H1 (cell line): ENCODE results near the gene DBP. TPM values are rescaled to one million over a fixed set of nuclear protein-coding genes. Genes with fewer than 3 reads are reported as not detected.

ENCODE experiments used
- BCL11A ChIP-seq, 2 experiments: IDR thresholded peaks; one replicate each; pipeline ENCODE4 v1.6.1; 2011; ENCODE audit warnings: low read depth in 2 of 2, low read length in 2 of 2, mild to moderate bottlenecking in 2 of 2
- CHD1 ChIP-seq: IDR thresholded peaks from 2 replicates; pipeline ENCODE4 v1.6.1; 2012; ENCODE audit warnings: low read depth, low read length, improper control_type of control experiment
- CTCF ChIP-seq, 3 experiments: IDR thresholded peaks; 1 replicate in 2 of 3; 2 replicates in 1 of 3; pipeline versions ENCODE4 v1.5.1 to v1.6.1; 2011; ENCODE audit warnings: low read length in 3 of 3, mild to moderate bottlenecking in 3 of 3, inconsistent platforms in 2 of 3, low read depth in 1 of 3, moderate library complexity in 1 of 3; ENCODE audit not compliant: insufficient read depth in 1 of 3; ENCODE audit errors: control extremely low read depth in 1 of 3
- EP300 ChIP-seq, 2 experiments: IDR thresholded peaks; 1 replicate in 1 of 2; 2 replicates in 1 of 2; pipeline ENCODE4 v1.6.1; 2011 to 2012; ENCODE audit warnings: low read depth in 2 of 2, low read length in 2 of 2, mild to moderate bottlenecking in 2 of 2, borderline replicate concordance in 1 of 2, inconsistent platforms in 1 of 2, moderate library complexity in 1 of 2
- HDAC2 ChIP-seq, 2 experiments: fragments of 300-600 bp in 1 of 2; sonication (generic) in 1 of 2; IDR thresholded peaks; 2 replicates each; pipeline ENCODE4 v1.6.1; 2011 to 2012; ENCODE audit warnings: low read depth in 2 of 2, low read length in 2 of 2, mild to moderate bottlenecking in 2 of 2, moderate library complexity in 2 of 2, borderline replicate concordance in 1 of 2, inconsistent platforms in 1 of 2
- MAFK ChIP-seq: IDR thresholded peaks from 2 replicates; pipeline ENCODE4 v1.6.1; 2012; ENCODE audit warnings: low read depth, mild to moderate bottlenecking, improper control_type of control experiment, low read length
- POLR2A ChIP-seq, 2 experiments: IDR thresholded peaks; 1 replicate in 1 of 2; 2 replicates in 1 of 2; pipeline ENCODE4 v1.6.1; 2011; ENCODE audit warnings: low read depth in 2 of 2, low read length in 2 of 2, mild to moderate bottlenecking in 2 of 2; ENCODE audit errors: control extremely low read depth in 1 of 2
- POU5F1 ChIP-seq: IDR thresholded peaks from 2 replicates; pipeline ENCODE4 v1.6.1; 2011; ENCODE audit warnings: low read depth, mild to moderate bottlenecking, low read length, moderate library complexity
- RAD21 ChIP-seq, 2 experiments: IDR thresholded peaks in 1 of 2; conservative IDR thresholded peaks in 1 of 2; 2 replicates each; pipeline ENCODE4 v1.6.1; 2011; ENCODE audit warnings: low read depth in 2 of 2, low read length in 2 of 2, improper control_type of control experiment in 1 of 2, inconsistent platforms in 1 of 2, mild to moderate bottlenecking in 1 of 2, moderate library complexity in 1 of 2
- RXRA ChIP-seq: IDR thresholded peaks from 2 replicates; pipeline ENCODE4 v1.6.1; 2011; ENCODE audit warnings: low read depth, mild to moderate bottlenecking, low read length, moderate library complexity; ENCODE audit not compliant: insufficient read depth
- SIN3A ChIP-seq, 2 experiments: IDR thresholded peaks in 1 of 2; conservative IDR thresholded peaks in 1 of 2; 2 replicates each; pipeline ENCODE4 v1.6.1; 2011 to 2012; ENCODE audit warnings: low read length in 2 of 2, improper control_type of control experiment in 1 of 2, low read depth in 1 of 2, mild to moderate bottlenecking in 1 of 2
- SIRT6 ChIP-seq: IDR thresholded peaks from one replicate; pipeline ENCODE4 v1.7.1; 2012; ENCODE audit warnings: low read length, inconsistent platforms
- SIX5 ChIP-seq: IDR thresholded peaks from 2 replicates; pipeline ENCODE4 v1.6.1; 2011; ENCODE audit warnings: mild to moderate bottlenecking, low read depth, low read length
- SP1 ChIP-seq: IDR thresholded peaks from 2 replicates; pipeline ENCODE4 v1.6.1; 2011; ENCODE audit warnings: low read depth, low read length
- SP2 ChIP-seq: IDR thresholded peaks from 2 replicates; pipeline ENCODE4 v1.6.1; 2012; ENCODE audit warnings: mild to moderate bottlenecking, low read length, inconsistent platforms
- SP4 ChIP-seq: IDR thresholded peaks from 2 replicates; pipeline ENCODE4 v1.6.1; 2012; ENCODE audit warnings: low read length, inconsistent platforms
- SUZ12 ChIP-seq: fragments of 200-600 bp; sonication (generic); IDR thresholded peaks from 2 replicates; pipeline ENCODE4 v1.6.1; 2012; ENCODE audit warnings: mild to moderate bottlenecking, inconsistent platforms, low read length, moderate library complexity, mixed read lengths
- TAF1 ChIP-seq: IDR thresholded peaks from 2 replicates; pipeline ENCODE4 v1.6.1; 2011; ENCODE audit warnings: mild to moderate bottlenecking, low read depth, low read length
- USF2 ChIP-seq: IDR thresholded peaks from 2 replicates; pipeline ENCODE4 v1.6.1; 2011; ENCODE audit warnings: low read length, improper control_type of control experiment
- YY1 ChIP-seq: IDR thresholded peaks from 2 replicates; pipeline ENCODE4 v1.6.1; 2011; ENCODE audit warnings: low read depth, mild to moderate bottlenecking, low read length
- polyA plus RNA-seq, 7 experiments: library from polyadenylated mRNA; depleted of rRNA in 3 of 7; stranded (reverse) in 5 of 7; unstranded in 2 of 7; fragments of >200 nt in 5 of 7; fragments of 200-250 nt in 2 of 7; gene quantifications; 1 replicate in 5 of 7; 2 replicates in 1 of 7; 4 replicates in 1 of 7; pipeline versions ENCODE4 v1.2.1 to v1.2.3, GENCODE V29; 2011 to 2013; ENCODE audit warnings: missing spikeins in 2 of 7, mixed read lengths in 2 of 7
- total RNA-seq: library from RNA; stranded (reverse); fragmentation: NEBNext Ultra II Directional; extraction: Animal tissue kit (Norgen Biotek cat#: 25700); gene quantifications from 2 replicates; pipeline ENCODE4 v1.2.1, GENCODE V29; 2021

The DBP gene
- total and polyA plus RNA-seq, 2 of the 8 experiments (the other 6 are each of a cell fraction or from before 2014, with no cell fraction given): 7.5 to 8.3 TPM

GRCh38 chr19:48618916-48619691, 18.1 kb downstream of the DBP start, which contains the start of the genes RPL18 and SPHK2 (continued):
- 0 out of 4 replicates have a peak, but pooled peaks have one; percentile 14 to 99 for TF ChIP-seq HDAC2 (IDR thresholded peaks at IDR 0.05; ENCODE audit: borderline replicate concordance in 1 of 2, low read depth in 2 of 2, low read length in 2 of 2)
- TF ChIP-seq SP2: peak; percentile 99
- TF ChIP-seq CHD1: no peak
- peak; percentile 73 for TF ChIP-seq SP1
- TF ChIP-seq SIN3A (conservative IDR thresholded peaks at IDR 0.05 in 1 of 2, IDR thresholded peaks at IDR 0.05 in 1 of 2; ENCODE audit: low read depth in 1 of 2, low read length in 2 of 2): peak; percentile 76 to 94
- TF ChIP-seq USF2: no peak
- no peak for TF ChIP-seq MAFK
- no peak for TF ChIP-seq RXRA
- no peak for TF ChIP-seq POU5F1
- TF ChIP-seq RAD21 (IDR thresholded peaks at IDR 0.05 in 1 of 2, conservative IDR thresholded peaks at IDR 0.05 in 1 of 2; ENCODE audit: low read depth in 2 of 2, low read length in 2 of 2): no peak
- TF ChIP-seq CTCF (IDR thresholded peaks at IDR 0.05; ENCODE audit: control extremely low read depth in 1 of 3, insufficient read depth in 1 of 3, low read depth in 1 of 3, low read length in 3 of 3): peak in 1 of 3 experiments; percentile 9; a peak in 1 of 4 replicates
- TF ChIP-seq BCL11A (IDR thresholded peaks at IDR 0.05; ENCODE audit: low read depth in 2 of 2, low read length in 2 of 2): no peak
- no peak; a peak in 1 of 3 replicates for TF ChIP-seq EP300 (IDR thresholded peaks at IDR 0.05; ENCODE audit: borderline replicate concordance in 1 of 2, low read depth in 2 of 2, low read length in 2 of 2)
- peak; percentile 92; the same call in 1 of the 2 replicates for TF ChIP-seq SP4
- TF ChIP-seq POLR2A (IDR thresholded peaks at IDR 0.05; ENCODE audit: control extremely low read depth in 1 of 2, low read depth in 2 of 2, low read length in 2 of 2): peak; percentile 95 to 99
- no peak for TF ChIP-seq SIRT6
- TF ChIP-seq SIX5: no peak; the same call in 1 of the 2 replicates
- no peak for TF ChIP-seq SUZ12
- peak; percentile 99 for TF ChIP-seq TAF1
- peak; percentile 90 for TF ChIP-seq YY1
